Transverse colon (tissue), 4 donors: ENCODE measurements around the gene CPA1. TPM values are rescaled to one million over a fixed set of nuclear protein-coding genes. Genes with fewer than 3 reads are reported as not detected.
A peak's percentile ranks its signal among the peaks of the same experiment; 100 is the strongest.

Source experiments
- DNase-seq: peaks from one replicate; pipeline ENCODE4 v3.0.0-alpha.2; 2019
- H3K27ac ChIP-seq, 4 donors: fragments of 200-600 bp; sonication (generic); 2 replicates each; pipeline ENCODE4 v1.5.1; 2016 to 2018; ENCODE audit warnings: inconsistent platforms in 4 of 4
- H3K27me3 ChIP-seq: fragments of 200-600 bp; sonication (generic); 2 replicates; pipeline ENCODE4 v1.5.1; 2017; ENCODE audit warnings: inconsistent platforms
- H3K36me3 ChIP-seq, 4 donors: fragments of 200-600 bp; sonication (generic); 2 replicates each; pipeline ENCODE4 v1.5.1; 2017 to 2019; ENCODE audit warnings: inconsistent platforms in 4 of 4
- H3K4me1 ChIP-seq, 4 donors: fragments of 200-600 bp; sonication (generic); 2 replicates each; pipeline ENCODE4 v1.5.1; 2017 to 2020; ENCODE audit warnings: inconsistent platforms in 4 of 4
- H3K4me3 ChIP-seq, 4 donors: fragments of 200-600 bp; sonication (generic); 1 replicate in 1 of 4; 2 replicates in 3 of 4; pipeline versions ENCODE4 v1.5.1 to v1.6.1; 2017 to 2019; ENCODE audit warnings: inconsistent platforms in 4 of 4
- H3K9me3 ChIP-seq, 2 donors: fragments of 200-600 bp; sonication (generic); 2 replicates each; pipeline ENCODE4 v1.5.1; 2017 to 2019; ENCODE audit warnings: inconsistent platforms in 2 of 2
- CTCF ChIP-seq, 5 experiments: fragments of 200-600 bp in 3 of 5; fragments of 450-650 bp in 2 of 5; sonication (generic) in 3 of 5; IDR thresholded peaks; 1 replicate in 2 of 5; 2 replicates in 3 of 5; pipeline ENCODE4 v1.5.1; 2016 to 2017; ENCODE audit warnings: antibody characterized with exemption in 5 of 5, inconsistent platforms in 3 of 5, mild to moderate bottlenecking in 2 of 5, moderate library complexity in 1 of 5
- EP300 ChIP-seq: sonication (generic); formaldehyde crosslinking; IDR thresholded peaks from one replicate; pipeline ENCODE4 v1.6.1; 2017; ENCODE audit warnings: antibody characterized with exemption, low read depth
- POLR2A ChIP-seq: fragments of 450-650 bp; IDR thresholded peaks from one replicate; pipeline ENCODE4 v1.6.1; 2016; ENCODE audit warnings: antibody characterized with exemption, mild to moderate bottlenecking, moderate library complexity
- POLR2AphosphoS5 ChIP-seq, 3 donors: sonication (generic); formaldehyde crosslinking; IDR thresholded peaks; one replicate each; pipeline ENCODE4 v1.6.1; 2016; ENCODE audit warnings: antibody characterized with exemption in 3 of 3
- WGBS, 2 donors: methylation state at CpG; one replicate each; pipeline ENCODE4 v1.1.5; 2018; ENCODE audit warnings: low coverage in 1 of 2; 5-methylcytosine and 5-hydroxymethylcytosine counted together
- in situ Hi-C, 4 donors: fragments of 200-750 bp; cut with MboI; loops; one replicate each; pipeline versions ENCODE4 v1.15.0 to v1.15.1; 2017; ENCODE audit warnings: low sequenced_read_pairs in 3 of 4, low pct_ligation_motif_present in 1 of 4, low pct_unique_long_range_greater_than_20kb in 1 of 4
- intact Hi-C: fragments of 100-400 bp; cut with DNase I; formaldehyde crosslinking; loops from one replicate; pipeline ENCODE4 v1.15.1; 2023; ENCODE audit warnings: low total_unique reads
- total RNA-seq, 4 donors: library from RNA; depleted of rRNA; stranded (reverse); fragments of >200 nt; gene quantifications; one replicate each; pipeline ENCODE4 v1.1.0, GENCODE V29; 2016

The CPA1 gene
- total RNA-seq, 4 donors from 2014 or later = not detected

DNA sequence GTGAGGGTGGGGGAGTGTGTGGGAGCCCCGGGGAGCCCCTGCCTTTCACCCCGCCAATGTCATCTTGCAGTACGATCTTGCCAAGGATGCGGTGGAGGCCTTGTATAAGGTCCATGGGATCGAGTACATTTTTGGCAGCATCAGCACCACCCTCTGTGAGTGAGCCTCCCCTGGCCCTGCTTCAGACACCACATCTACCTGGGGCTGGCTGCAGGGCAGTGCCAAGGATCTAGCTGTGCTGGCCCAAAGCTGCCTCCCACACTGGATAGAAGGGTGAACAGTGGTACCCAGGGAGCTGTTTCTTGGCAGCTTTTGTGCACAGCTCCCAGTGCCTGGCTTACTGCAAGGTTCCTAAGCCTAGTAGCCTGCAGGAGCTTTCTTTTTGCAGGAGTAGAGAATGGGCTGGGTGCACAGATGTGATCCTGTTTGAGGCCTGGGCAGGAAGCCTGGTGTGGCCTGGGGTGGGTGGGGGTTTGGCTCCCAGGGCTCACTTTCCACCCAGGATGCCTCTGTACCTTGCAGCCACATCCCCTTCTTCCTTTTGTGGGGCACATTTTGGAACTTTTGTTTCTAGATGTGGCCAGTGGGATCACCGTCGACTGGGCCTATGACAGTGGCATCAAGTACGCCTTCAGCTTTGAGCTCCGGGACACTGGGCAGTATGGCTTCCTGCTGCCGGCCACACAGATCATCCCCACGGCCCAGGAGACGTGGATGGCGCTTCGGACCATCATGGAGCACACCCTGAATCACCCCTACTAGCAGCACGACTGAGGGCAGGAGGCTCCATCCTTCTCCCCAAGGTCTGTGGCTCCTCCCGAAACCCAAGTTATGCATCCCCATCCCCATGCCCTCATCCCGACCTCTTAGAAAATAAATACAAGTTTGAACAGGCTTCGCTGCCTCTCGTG is 12.2 kb upstream of the CPA1 start:
- in situ Hi-C loops (no loop called here), intact Hi-C loops (no loop called here)
- no peak overlapping the region for H3K27ac ChIP-seq
- no peaks in the 10 kb centered on the region for H3K27me3 ChIP-seq
- 91% methylated on average over 18 of the region's 19 CpGs; no CpG with 5 or more reads in 1 of the 2 donors for WGBS, 2 donors
- H3K36me3 ChIP-seq = no peaks in the 10 kb centered on the region
- peaks cover 5 to 32% (median 11%) of the 10 kb centered on the region in 4 donors for H3K4me1 ChIP-seq
- no peak overlapping the region for H3K4me3 ChIP-seq
- no peak for TF ChIP-seq POLR2AphosphoS5 (IDR thresholded peaks at IDR 0.05)
- no peak for TF ChIP-seq EP300
- no peak for TF ChIP-seq POLR2A
- TF ChIP-seq CTCF (IDR thresholded peaks at IDR 0.05) = no peak
- H3K9me3 ChIP-seq = no peaks in the 10 kb centered on the region
- no peak for DNase-seq

- peak overlapping the region in 1 of 4 donors; percentile 28 for H3K27ac ChIP-seq
- H3K36me3 ChIP-seq = no peaks in the 10 kb centered on the region
- no peak for TF ChIP-seq POLR2A
- no peak for TF ChIP-seq EP300
- no peak for TF ChIP-seq CTCF (IDR thresholded peaks at IDR 0.05)
- no peak for TF ChIP-seq POLR2AphosphoS5 (IDR thresholded peaks at IDR 0.05)
- H3K9me3 ChIP-seq = no peaks in the 10 kb centered on the region
- H3K4me1 ChIP-seq = peaks cover 7 to 41% (median 18%) of the 10 kb centered on the region in 4 donors
- intact Hi-C loops = no loop called here
- H3K27me3 ChIP-seq = no peaks in the 10 kb centered on the region
- 63 to 65% methylated on average over 6 to 10 of the region's 10 CpGs for WGBS, 2 donors
- in situ Hi-C loops = no loop called here
- no peak overlapping the region for H3K4me3 ChIP-seq
- no peak for DNase-seq
Measured at GRCh38 chr7:130369110-130369711, 11.1 kb upstream of the CPA1 start.

DNA sequence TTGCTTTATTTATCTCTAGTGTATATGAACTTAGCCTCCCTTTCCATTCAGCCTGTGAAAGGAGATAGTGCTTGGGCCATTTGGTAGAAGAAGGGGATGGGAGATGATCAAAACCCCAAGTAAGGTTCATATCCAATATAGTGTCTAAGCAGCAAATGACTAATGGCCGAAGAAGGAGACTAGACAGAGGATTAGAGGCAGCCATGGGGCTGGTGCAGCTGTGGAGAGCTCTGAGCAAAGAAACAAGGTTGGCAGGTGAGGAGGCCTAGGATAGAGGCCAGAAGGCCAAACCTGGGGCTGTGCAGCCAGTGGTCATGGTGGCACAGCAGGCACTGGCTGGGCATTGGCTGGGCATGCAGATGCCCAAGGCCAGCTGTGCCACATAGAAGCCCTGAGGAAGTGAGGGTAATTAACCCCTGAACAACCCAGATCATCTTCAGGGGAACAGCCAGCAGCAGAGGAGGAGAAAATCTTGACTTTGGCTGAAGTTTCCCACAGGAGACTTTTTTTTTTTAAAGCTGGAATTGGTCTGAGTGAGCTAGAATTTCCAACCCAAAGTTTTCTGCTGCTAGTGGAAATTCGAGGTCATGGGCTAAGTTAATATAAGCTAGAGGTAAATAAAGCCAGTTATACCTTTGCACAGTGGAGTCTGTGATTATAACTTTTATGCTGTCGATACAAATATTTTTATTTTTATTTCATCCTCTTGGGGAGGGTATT is 10.3 kb upstream of the CPA1 start:
- intact Hi-C loops = no loop called here
- in situ Hi-C loops = no loop called here
- Histone ChIP-seq H3K27ac (peak overlapping the region in 2 of 4 donors; percentile 5 to 38), H3K4me3 (no peak overlapping the region), H3K4me1 (peaks cover 7 to 43% (median 19%) of the 10 kb centered on the region in 4 donors), H3K36me3 (no peaks in the 10 kb centered on the region), H3K27me3 (no peaks in the 10 kb centered on the region), H3K9me3 (no peaks in the 10 kb centered on the region)
- no peak for DNase-seq
- TF ChIP-seq CTCF (IDR thresholded peaks at IDR 0.05) (no peak), EP300 (no peak), POLR2A (no peak), POLR2AphosphoS5 (IDR thresholded peaks at IDR 0.05) (no peak)
- WGBS, 2 donors = 72 to 84% methylated on average over 3 of the region's 3 CpGs

- peak; percentile 24 for DNase-seq
- Histone ChIP-seq H3K36me3 (no peaks in the 10 kb centered on the region), H3K9me3 (peaks cover 0 to under 1% of the 10 kb centered on the region in 2 donors), H3K4me3 (no peak overlapping the region), H3K27ac (peak overlapping the region; percentile 26 to 90 (median 86)), H3K27me3 (no peaks in the 10 kb centered on the region), H3K4me1 (peaks cover 7 to 39% (median 16%) of the 10 kb centered on the region in 4 donors)
- in situ Hi-C loops (no loop called here), intact Hi-C loops (no loop called here)
- 72% methylated on average over 3 of the region's 3 CpGs; no CpG with 5 or more reads in 1 of the 2 donors for WGBS, 2 donors
- no peak for TF ChIP-seq CTCF (IDR thresholded peaks at IDR 0.05)
- no peak for TF ChIP-seq POLR2A
- no peak for TF ChIP-seq EP300
- TF ChIP-seq POLR2AphosphoS5 (IDR thresholded peaks at IDR 0.05) = no peak
Measured at GRCh38 chr7:130371046-130371445, 9.2 kb upstream of the CPA1 start.
